Islet precursor cell (in vitro differentiated cells): ENCODE data around the gene KIAA1549.
"Not testable (repeated sequence)": the region's sequence is repeated elsewhere in the genome, so short reads cannot be mapped to it uniquely, and the experiment has no call there.

Experiments
- DNase-seq: peaks from one replicate; pipeline ENCODE4 v3.0.0-alpha.2; 2018

The KIAA1549 gene

GRCh38 chr7:138940602-138941001, 40.6 kb downstream of the KIAA1549 start:
- not testable (repeated sequence) for DNase-seq

GRCh38 chr7:138937484-138937883, 43.7 kb downstream of the KIAA1549 start:
- DNase-seq, result peak; percentile 31

GRCh38 chr7:138935465-138936011, 45.7 kb downstream of the KIAA1549 start:
- peak; percentile 90 for DNase-seq

GRCh38 chr7:138934861-138935260, 46.3 kb downstream of the KIAA1549 start:
- peak; percentile 83 for DNase-seq

- peak; percentile 52 for DNase-seq
Observed at GRCh38 chr7:138934367-138934766, 46.8 kb downstream of the KIAA1549 start.

- DNase-seq, result peak; percentile 42
Observed at GRCh38 chr7:138932870-138933269, 48.3 kb downstream of the KIAA1549 start.

- peak; percentile 13 for DNase-seq
Observed at GRCh38 chr7:138932427-138932826, 48.8 kb downstream of the KIAA1549 start.

GRCh38 chr7:138929969-138930368, 51.2 kb downstream of the KIAA1549 start:
- peak; percentile 16 for DNase-seq

GRCh38 chr7:138926241-138926612, 55.0 kb downstream of the KIAA1549 start:
- DNase-seq, result no peak

GRCh38 chr7:138924501-138925225, 56.5 kb downstream of the KIAA1549 start:
- DNase-seq, result no peak

- DNase-seq, result no peak
Observed at GRCh38 chr7:138921277-138921676, 59.9 kb downstream of the KIAA1549 start.

GRCh38 chr7:138919911-138920310, 61.3 kb downstream of the KIAA1549 start:
- DNase-seq, result no peak

- DNase-seq, result no peak
Observed at GRCh38 chr7:138919216-138919615, 62.0 kb downstream of the KIAA1549 start.

GRCh38 chr7:138918756-138919155, 62.4 kb downstream of the KIAA1549 start:
- DNase-seq, result no peak

GRCh38 chr7:138918176-138918575, 63.0 kb downstream of the KIAA1549 start:
- no peak for DNase-seq

GRCh38 chr7:138917771-138918170, 63.4 kb downstream of the KIAA1549 start:
- no peak for DNase-seq

GRCh38 chr7:138916731-138917130, 64.5 kb downstream of the KIAA1549 start:
- no peak for DNase-seq

GRCh38 chr7:138916275-138916674, 64.9 kb downstream of the KIAA1549 start:
- DNase-seq, result no peak

- DNase-seq, result no peak
Observed at GRCh38 chr7:138913783-138914182, 67.4 kb downstream of the KIAA1549 start.

- no peak for DNase-seq
Observed at GRCh38 chr7:138911007-138911406, 70.2 kb downstream of the KIAA1549 start.

- DNase-seq, result no peak
Observed at GRCh38 chr7:138907850-138908249, 73.3 kb downstream of the KIAA1549 start.

GRCh38 chr7:138907201-138907847, 73.9 kb downstream of the KIAA1549 start:
- DNase-seq, result no peak

GRCh38 chr7:138903859-138904435, 77.2 kb downstream of the KIAA1549 start:
- DNase-seq, result no peak
